ENCODE measurements around the gene PPFIA4. TPM values are rescaled to one million over a fixed set of nuclear protein-coding genes. Genes with fewer than 3 reads are reported as not detected.
"Not testable (repeated sequence)": the region's sequence is repeated elsewhere in the genome, so short reads cannot be mapped to it uniquely, and the experiment has no call there.

PPFIA4 gene
- total RNA-seq, 4 donors from 2014 or later, result under 0.01 to 24.6 (median 0.30) TPM

DNA sequence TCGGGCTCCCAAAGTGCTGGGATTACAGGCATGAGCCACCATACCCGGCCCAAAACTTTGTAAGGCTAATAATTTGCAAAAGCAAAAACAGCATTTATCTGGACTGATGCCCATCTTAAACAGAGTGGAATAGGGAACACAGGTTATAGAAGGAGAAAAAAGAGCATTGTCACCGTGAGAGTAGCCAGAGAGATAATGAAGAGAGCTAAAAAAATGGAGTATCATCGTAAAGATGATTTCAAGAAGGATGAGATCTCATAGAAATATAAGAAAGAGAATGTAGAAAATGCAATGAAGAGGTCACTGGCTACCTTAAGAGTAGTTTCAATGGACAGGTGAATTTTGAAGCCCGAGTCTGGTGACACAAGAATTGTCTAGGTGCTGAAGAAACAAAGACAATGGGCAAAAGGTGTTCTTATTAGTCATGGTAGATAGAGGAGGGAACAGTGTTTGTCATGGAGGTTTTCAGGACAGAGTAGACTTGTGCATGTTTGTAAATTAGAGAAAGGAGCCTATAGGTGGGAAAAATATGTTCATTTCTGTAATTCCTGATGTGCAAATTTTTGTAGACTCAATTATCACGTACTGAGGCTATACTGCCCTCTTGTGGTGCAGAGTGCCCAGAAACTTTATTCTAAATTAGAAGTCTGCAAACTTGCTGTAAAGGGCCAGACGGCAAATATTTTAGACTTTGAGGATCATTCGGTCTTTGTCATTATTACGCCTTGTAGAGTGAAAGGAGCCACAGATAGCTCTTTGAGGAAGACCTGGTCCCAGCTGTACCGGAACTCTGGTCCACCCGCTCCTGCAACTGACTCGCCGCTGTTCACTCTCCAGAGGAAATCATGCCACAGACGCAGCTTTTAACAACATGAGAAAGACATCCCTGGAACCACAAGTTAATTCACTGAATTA lies 27.2 kb upstream of the PPFIA4 start:
- H3K27me3 ChIP-seq, result peaks cover 0 to 32% of the 10 kb centered on the region in 2 donors
- TF ChIP-seq EP300 (IDR thresholded peaks at IDR 0.05) (no peak), POLR2A (IDR thresholded peaks at IDR 0.05) (no peak)
- TF ChIP-seq, protein P1, sequence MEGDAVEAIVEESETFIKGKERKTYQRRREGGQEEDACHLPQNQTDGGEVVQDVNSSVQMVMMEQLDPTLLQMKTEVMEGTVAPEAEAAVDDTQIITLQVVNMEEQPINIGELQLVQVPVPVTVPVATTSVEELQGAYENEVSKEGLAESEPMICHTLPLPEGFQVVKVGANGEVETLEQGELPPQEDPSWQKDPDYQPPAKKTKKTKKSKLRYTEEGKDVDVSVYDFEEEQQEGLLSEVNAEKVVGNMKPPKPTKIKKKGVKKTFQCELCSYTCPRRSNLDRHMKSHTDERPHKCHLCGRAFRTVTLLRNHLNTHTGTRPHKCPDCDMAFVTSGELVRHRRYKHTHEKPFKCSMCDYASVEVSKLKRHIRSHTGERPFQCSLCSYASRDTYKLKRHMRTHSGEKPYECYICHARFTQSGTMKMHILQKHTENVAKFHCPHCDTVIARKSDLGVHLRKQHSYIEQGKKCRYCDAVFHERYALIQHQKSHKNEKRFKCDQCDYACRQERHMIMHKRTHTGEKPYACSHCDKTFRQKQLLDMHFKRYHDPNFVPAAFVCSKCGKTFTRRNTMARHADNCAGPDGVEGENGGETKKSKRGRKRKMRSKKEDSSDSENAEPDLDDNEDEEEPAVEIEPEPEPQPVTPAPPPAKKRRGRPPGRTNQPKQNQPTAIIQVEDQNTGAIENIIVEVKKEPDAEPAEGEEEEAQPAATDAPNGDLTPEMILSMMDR (IDR thresholded peaks at IDR 0.05), result peak; percentile 69 to 84 (median 76)
- H3K9me3 ChIP-seq, result no peaks in the 10 kb centered on the region
- peak; percentile 28 to 90 for DNase-seq (ENCODE audit: low spot score in 2 of 2)
- H3K36me3 ChIP-seq, result no peaks in the 10 kb centered on the region
- H3K4me3 ChIP-seq, result no peak overlapping the region
- 45 to 46% methylated on average over 14 of the region's 14 CpGs for WGBS, 2 donors
- no peak overlapping the region for H3K27ac ChIP-seq
- H3K4me1 ChIP-seq, result peaks cover 0 to 4% (median 0%) of the 10 kb centered on the region in 4 donors

DNA sequence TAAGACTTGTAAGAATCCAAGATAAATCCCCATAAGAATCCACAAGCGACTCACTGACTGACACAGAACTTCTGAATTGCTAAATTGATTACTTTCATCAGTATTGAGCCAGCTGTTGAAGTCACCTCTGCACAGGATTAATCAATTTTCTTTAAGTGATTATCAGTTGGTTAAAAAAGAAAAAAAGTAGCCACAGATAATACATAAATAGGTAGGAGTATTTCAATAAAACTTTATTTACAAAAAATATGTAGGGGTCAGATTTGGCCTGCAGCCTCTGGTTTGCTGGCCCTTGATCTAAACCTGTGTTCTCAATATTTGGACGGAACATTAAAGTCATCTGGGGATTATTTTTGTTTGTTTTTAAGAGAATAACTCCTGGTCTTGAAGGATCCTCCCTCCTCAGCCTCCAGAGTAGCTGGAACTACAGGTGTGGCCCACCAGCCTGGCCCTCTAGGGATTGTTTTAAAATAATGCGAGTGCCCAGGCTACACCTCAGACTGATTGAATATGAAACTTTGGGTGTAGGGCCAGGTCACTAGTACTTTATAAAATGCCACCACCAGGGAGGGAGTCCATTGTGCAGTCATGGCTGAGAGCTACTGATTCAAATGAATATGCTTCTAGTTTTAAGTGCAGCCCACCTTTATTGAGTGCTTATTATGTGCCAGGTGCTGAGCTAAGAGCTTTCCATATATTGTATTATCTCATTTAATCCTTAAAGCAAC lies 25.9 kb upstream of the PPFIA4 start:
- Histone ChIP-seq H3K9me3 (no peaks in the 10 kb centered on the region), H3K4me1 (peaks cover 0 to 4% (median 0%) of the 10 kb centered on the region in 4 donors), H3K36me3 (no peaks in the 10 kb centered on the region), H3K27ac (no peak overlapping the region), H3K27me3 (peaks cover 0 to 20% of the 10 kb centered on the region in 2 donors), H3K4me3 (no peak overlapping the region)
- no peak for DNase-seq (ENCODE audit: low spot score in 2 of 2)
- 84 to 90% methylated on average over 3 of the region's 3 CpGs for WGBS, 2 donors
- TF ChIP-seq POLR2A (IDR thresholded peaks at IDR 0.05) (no peak), EP300 (IDR thresholded peaks at IDR 0.05) (no peak)
- TF ChIP-seq, protein P1 (IDR thresholded peaks at IDR 0.05), result no peak

DNA sequence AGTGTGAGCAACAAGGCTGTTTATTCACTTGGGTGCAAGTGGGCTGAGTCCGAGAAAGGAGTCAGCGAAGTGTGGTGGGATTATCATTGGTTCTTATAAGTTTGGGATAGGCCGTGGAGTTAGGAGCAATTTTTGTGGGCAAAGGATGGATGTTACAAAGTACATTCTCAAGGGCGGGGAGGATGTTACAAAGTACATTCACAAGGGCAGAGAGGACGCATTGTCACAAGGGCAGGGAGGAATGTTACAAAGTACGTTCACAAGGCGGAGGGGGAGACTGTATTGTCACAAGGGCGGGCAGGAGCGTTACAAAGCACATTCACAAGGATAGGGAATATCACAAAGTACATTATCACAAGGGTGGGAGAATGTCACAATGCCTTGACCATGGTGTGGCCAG lies 24.3 kb upstream of the PPFIA4 start:
- 76 to 80% methylated on average over 9 of the region's 9 CpGs for WGBS, 2 donors
- H3K9me3 ChIP-seq, result no peaks in the 10 kb centered on the region
- H3K4me1 ChIP-seq, result peaks cover 0 to 13% (median 2%) of the 10 kb centered on the region in 4 donors
- TF ChIP-seq POLR2A (IDR thresholded peaks at IDR 0.05) (no peak), EP300 (IDR thresholded peaks at IDR 0.05) (no peak)
- TF ChIP-seq, protein P1 (IDR thresholded peaks at IDR 0.05), result no peak
- no peak overlapping the region for H3K4me3 ChIP-seq
- peaks cover 0 to 10% of the 10 kb centered on the region in 2 donors for H3K27me3 ChIP-seq
- no peak for DNase-seq (ENCODE audit: low spot score in 2 of 2)
- no peaks in the 10 kb centered on the region for H3K36me3 ChIP-seq
- H3K27ac ChIP-seq, result no peak overlapping the region

DNA sequence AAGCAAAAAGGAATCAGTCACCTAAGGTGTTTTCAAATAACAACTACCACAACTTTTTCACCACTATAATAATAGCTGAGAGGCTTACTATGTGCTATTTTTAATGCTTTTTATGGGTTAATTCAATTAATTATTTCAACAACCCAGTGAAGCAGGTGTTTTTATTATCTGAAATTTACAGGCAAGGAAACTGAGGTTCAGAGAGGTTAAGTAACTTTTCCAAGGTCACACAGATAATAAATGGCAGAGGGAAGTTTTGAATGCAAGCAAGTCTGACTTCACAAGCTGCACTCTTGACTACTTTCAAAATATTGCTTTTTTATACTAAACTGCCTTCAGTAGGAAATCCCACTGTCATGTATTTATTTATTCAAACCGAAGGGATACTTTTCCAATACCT lies 23.3 kb upstream of the PPFIA4 start:
- TF ChIP-seq, protein P1 (IDR thresholded peaks at IDR 0.05), result no peak
- TF ChIP-seq EP300 (IDR thresholded peaks at IDR 0.05) (no peak), POLR2A (IDR thresholded peaks at IDR 0.05) (no peak)
- peaks cover 0 to 14% (median 3%) of the 10 kb centered on the region in 4 donors for H3K4me1 ChIP-seq
- WGBS, 2 donors, result 74 to 94% methylated on average over 1 of the region's 1 CpG
- H3K4me3 ChIP-seq, result no peak overlapping the region
- no peaks in the 10 kb centered on the region for H3K9me3 ChIP-seq
- peaks cover 0 to 8% of the 10 kb centered on the region in 2 donors for H3K27me3 ChIP-seq
- no peak overlapping the region for H3K27ac ChIP-seq
- no peak for DNase-seq (ENCODE audit: low spot score in 2 of 2)
- no peaks in the 10 kb centered on the region for H3K36me3 ChIP-seq

DNA sequence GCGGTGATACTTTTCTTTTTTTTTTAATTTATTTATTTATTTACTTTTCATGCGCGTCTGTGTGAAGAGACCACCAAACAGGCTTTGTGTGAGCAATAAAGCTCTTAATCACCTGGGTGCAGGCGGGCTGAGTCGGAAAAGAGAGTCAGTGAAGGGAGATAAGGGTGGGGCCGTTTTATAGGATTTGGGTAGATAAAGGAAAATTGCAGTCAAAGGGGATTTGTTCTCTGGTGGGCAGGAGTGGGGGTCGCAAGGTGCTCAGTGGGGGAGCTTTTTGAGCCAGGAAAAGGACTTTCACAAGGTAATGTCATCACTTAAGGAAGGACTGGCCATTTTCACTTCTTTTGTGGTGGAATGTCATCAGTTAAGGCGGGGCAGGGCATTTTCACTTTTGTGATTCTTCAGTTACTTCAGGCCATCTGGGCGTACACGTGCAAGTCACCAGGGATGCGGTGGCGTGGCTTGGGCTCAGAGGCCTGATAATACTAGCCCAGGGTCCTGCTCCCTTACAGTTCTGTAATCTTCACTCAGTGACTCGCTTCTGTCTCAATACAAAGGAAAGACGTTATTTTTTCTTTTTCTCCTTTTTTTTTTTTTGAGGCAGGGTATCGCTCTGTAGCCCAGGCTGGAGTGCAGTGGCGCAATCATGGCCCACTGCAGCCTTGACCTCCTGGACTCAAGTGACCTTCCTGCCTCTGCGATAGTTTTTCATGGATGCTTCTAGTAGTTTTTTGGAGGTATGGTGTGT lies 20.7 kb upstream of the PPFIA4 start:
- peaks cover 0 to 20% (median 0%) of the 10 kb centered on the region in 3 donors for H3K36me3 ChIP-seq
- H3K27me3 ChIP-seq; DNase-seq (ENCODE audit: low spot score in 2 of 2); H3K4me3 ChIP-seq; H3K9me3 ChIP-seq: not testable (repeated sequence)
- H3K27ac ChIP-seq, result peak overlapping the region in 1 of 4 donors; percentile 93
- H3K4me1 ChIP-seq, result peaks cover 0 to 26% (median 12%) of the 10 kb centered on the region in 4 donors
- 74 to 75% methylated on average over 17 of the region's 17 CpGs for WGBS, 2 donors
